Heart right ventricle (tissue), 16 donors: ENCODE data around the gene KRTAP12-2. TPM values are rescaled to one million over a fixed set of nuclear protein-coding genes. Genes with fewer than 3 reads are reported as not detected.

Source experiments
- ATAC-seq, 8 donors: fragments of 200-7000 bp; cut with Tn5 transposase; one replicate each; pipeline ENCODE4 v1.9.1; 2020; ENCODE audit warnings: mild to moderate bottlenecking in 8 of 8, moderate library complexity in 8 of 8, moderate number of reproducible peaks in 1 of 8
- DNase-seq, 2 donors: peaks; one replicate each; pipeline ENCODE4 v3.0.0-alpha.2; 2020
- H3K27ac ChIP-seq, 10 donors: fragments of 200-600 bp; sonication (generic) in 2 of 10; one replicate each; pipeline versions ENCODE4 v1.5.0 to v1.8.0; 2020 to 2022; ENCODE audit warnings: mild to moderate bottlenecking in 3 of 10
- H3K27me3 ChIP-seq, 7 donors: fragments of 200-600 bp; one replicate each; pipeline ENCODE4 v1.8.0; 2021 to 2022; ENCODE audit warnings: mild to moderate bottlenecking in 2 of 7
- H3K36me3 ChIP-seq, 9 donors: fragments of 200-600 bp; sonication (generic) in 1 of 9; one replicate each; pipeline versions ENCODE4 v1.5.0 to v1.8.0; 2020 to 2022; ENCODE audit warnings: mild to moderate bottlenecking in 2 of 9
- H3K4me1 ChIP-seq, 9 donors: fragments of 200-600 bp; sonication (generic) in 1 of 9; one replicate each; pipeline versions ENCODE4 v1.5.0 to v1.8.0; 2020 to 2022; ENCODE audit warnings: mild to moderate bottlenecking in 4 of 9
- H3K4me3 ChIP-seq, 10 donors: fragments of 200-600 bp; sonication (generic) in 2 of 10; one replicate each; pipeline versions ENCODE4 v1.5.0 to v1.8.0; 2020 to 2022; ENCODE audit warnings: mild to moderate bottlenecking in 7 of 10, moderate library complexity in 2 of 10
- H3K9me3 ChIP-seq, 11 donors: fragments of 200-600 bp in 10 of 11; sonication (generic) in 2 of 11; one replicate each; pipeline versions ENCODE4 v1.5.0 to v1.8.0; 2013 to 2022; ENCODE audit warnings: mild to moderate bottlenecking in 2 of 11, control low read depth in 1 of 11, moderate library complexity in 1 of 11
- CTCF ChIP-seq, 9 donors: fragments of 200-600 bp; sonication (generic) in 2 of 9; IDR thresholded peaks; one replicate each; pipeline versions ENCODE4 v1.5.0 to v1.8.0; 2021 to 2022; ENCODE audit warnings: antibody characterized with exemption in 9 of 9, mild to moderate bottlenecking in 5 of 9, moderate library complexity in 1 of 9
- WGBS, 2 donors: extraction: QIAGEN DNeasy Blood & Tissue Kit; methylation state at CpG; one replicate each; pipeline ENCODE4 v1.1.7; 2013; ENCODE audit warnings: inconsistent platforms in 1 of 2; 5-methylcytosine and 5-hydroxymethylcytosine counted together
- intact Hi-C, 10 donors: fragments of 100-400 bp; cut with DNase I; formaldehyde crosslinking; loops; one replicate each; pipeline versions ENCODE4 v1.11.1 to v1.14.2; 2022
- polyA plus RNA-seq, 2 donors: library from polyadenylated mRNA; stranded (reverse); fragments of 200-250 nt; gene quantifications; one replicate each; pipeline ENCODE4 v1.2.3, GENCODE V29; 2013
- total RNA-seq, 10 donors: library from RNA; stranded (reverse); fragmentation: NEBNext Ultra II Directional in 3 of 10; extraction: Animal tissue kit (Norgen Biotek cat#: 25700) in 3 of 10; gene quantifications; one replicate each; pipeline versions ENCODE4 v1.2.1 to v1.2.4, GENCODE V29; 2021 to 2023
- donor health status: Arrhythmogenic right ventricular cardiomyopathy.
- donor health status: ischemic (EF 13 %, LVEDD 7.1; RV severe dilation, severe dysfunction).
- donor health status: healthy with polysubstance abuse.
- donor health status: DM: no; HTN: yes; CAD: no.
- donor health status: DM: no; HTN: no; CAD: no.
- donor health status: ischemic (EF 25% LVEDD 6.9; RV normal size, moderate dysfunction).
- donor health status: ischemic (EF 25% LVEDD 5.7; RV mildly dilated, moderate dysfunction).
- donor health status: healthy.
- donor health status: DM: yes; HTN: yes; CAD: no.
- donor health status: Ischemic cardiomyopathy.
- donor health status: ischemic (EF 35%, LVEDD 5.7; RV mildly dilated, moderate dysfunction).
- donor health status: nonischemic (EF 11% LVEDD 7.7; RV severe dilation, severe dysfunction).
- donor health status: DM: yes; HTN: yes; CAD: no.
- donor health status: PGD.
- donor health status: ischemic (EF 29% LVEDD 5.4; RV normal size, mild dysfunction).
- donor health status: nonischemic (EF 23%, LVEDD 6.1; RV moderate dilation, normal function).

KRTAP12-2 gene
- total and polyA plus RNA-seq, 12 donors, result not detected

- Histone ChIP-seq H3K4me3 (no peak overlapping the region), H3K36me3 (no peaks in the 10 kb centered on the region), H3K9me3 (peaks cover 0 to 18% (median 6%) of the 10 kb centered on the region in 11 donors), H3K4me1 (no peaks in the 10 kb centered on the region), H3K27ac (no peak overlapping the region), H3K27me3 (peaks cover 0 to 9% (median 0%) of the 10 kb centered on the region in 7 donors)
- intact Hi-C loops, result no loop called here
- WGBS, 2 donors, result 90 to 94% methylated on average over 13 of the region's 13 CpGs
- no peak for DNase-seq
- no peak for TF ChIP-seq CTCF (IDR thresholded peaks at IDR 0.05)
- no peak for ATAC-seq
Measured at GRCh38 chr21:44677881-44678280, 11.2 kb upstream of the KRTAP12-2 start.

GRCh38 chr21:44671911-44672310 lies 5.2 kb upstream of the KRTAP12-2 start:
- DNase-seq (no peak), ATAC-seq (no peak)
- TF ChIP-seq CTCF (IDR thresholded peaks at IDR 0.05), result no peak
- peaks cover 0 to 57% (median 25%) of the 10 kb centered on the region in 11 donors for H3K9me3 ChIP-seq
- no peak overlapping the region for H3K27ac ChIP-seq
- H3K27me3 ChIP-seq, result peaks cover 0 to 3% (median 0%) of the 10 kb centered on the region in 7 donors
- no peak overlapping the region for H3K4me3 ChIP-seq
- H3K4me1 ChIP-seq, result no peaks in the 10 kb centered on the region
- no peaks in the 10 kb centered on the region for H3K36me3 ChIP-seq
- intact Hi-C loops, result no loop called here
- 88 to 100% methylated on average over 1 of the region's 1 CpG for WGBS, 2 donors

- no peak overlapping the region for H3K27ac ChIP-seq
- peaks cover 0 to 3% (median 0%) of the 10 kb centered on the region in 7 donors for H3K27me3 ChIP-seq
- no peak for TF ChIP-seq CTCF (IDR thresholded peaks at IDR 0.05)
- ATAC-seq (no peak), DNase-seq (no peak)
- 74 to 76% methylated on average over 3 of the region's 3 CpGs for WGBS, 2 donors
- H3K9me3 ChIP-seq, result peaks cover 0 to 57% (median 25%) of the 10 kb centered on the region in 11 donors
- no peaks in the 10 kb centered on the region for H3K4me1 ChIP-seq
- no peak overlapping the region for H3K4me3 ChIP-seq
- no peaks in the 10 kb centered on the region for H3K36me3 ChIP-seq
- intact Hi-C loops, result no loop called here
Measured at GRCh38 chr21:44670642-44671432, 4.1 kb upstream of the KRTAP12-2 start.

- 57 to 68% methylated on average over 1 of the region's 1 CpG for WGBS, 2 donors
- no peak overlapping the region for H3K27ac ChIP-seq
- no peak overlapping the region for H3K4me3 ChIP-seq
- H3K9me3 ChIP-seq, result peaks cover 0 to 44% (median 12%) of the 10 kb centered on the region in 11 donors
- H3K4me1 ChIP-seq, result no peaks in the 10 kb centered on the region
- intact Hi-C loops, result no loop called here
- ATAC-seq (no peak), DNase-seq (no peak)
- no peak for TF ChIP-seq CTCF (IDR thresholded peaks at IDR 0.05)
- no peaks in the 10 kb centered on the region for H3K36me3 ChIP-seq
- peaks cover 0 to 3% (median 0%) of the 10 kb centered on the region in 7 donors for H3K27me3 ChIP-seq
Measured at GRCh38 chr21:44667612-44668011, 885 bp upstream of the KRTAP12-2 start.
